OCI-LY7 (cell line): ENCODE data around the gene GTF3C2. TPM values are rescaled to one million over a fixed set of nuclear protein-coding genes. Genes with fewer than 3 reads are reported as not detected.

ENCODE experiments used
- BruUV-seq: library from RNA; stranded (reverse); fragments of 400-500 nt; replicated peaks from 2 replicates; lab custom pipeline; 2021; lab: Mats Ljungman, UMichigan
- CTCF ChIA-PET: fragments of 300-600 bp; sonication (Branson Sonifier 250); formaldehyde crosslinking; loops from one replicate; lab custom pipeline; 2022; ENCODE audit warnings: antibody characterized with exemption; ENCODE audit not compliant: unreplicated experiment; lab: Charles Lee
- POLR2A ChIA-PET: fragments of 300-600 bp; sonication (Branson Sonifier 250); formaldehyde crosslinking; loops from one replicate; lab custom pipeline; 2022; ENCODE audit warnings: antibody characterized with exemption; lab: Charles Lee
- DNase-seq: peaks from one replicate; pipeline ENCODE4 v3.0.0-alpha.2; 2015; ENCODE audit warnings: low spot score
- H2AFZ ChIP-seq: fragments of 200-600 bp; sonication (generic), shearing (Covaris generic); 2 replicates; pipeline ENCODE4 v1.6.1; 2014; ENCODE audit warnings: mild to moderate bottlenecking, antibody characterized with exemption, low read length, moderate library complexity
- H3K27ac ChIP-seq: fragments of 200-600 bp; sonication (generic); 2 replicates; pipeline ENCODE4 v1.5.1; 2014; ENCODE audit warnings: mixed run types, low read depth, mild to moderate bottlenecking, moderate library complexity, low read length, inconsistent platforms; ENCODE audit not compliant: poor library complexity, severe bottlenecking
- H3K36me3 ChIP-seq: fragments of 200-600 bp; sonication (generic); 2 replicates; pipeline ENCODE4 v1.6.1; 2014; ENCODE audit warnings: mild to moderate bottlenecking, antibody characterized with exemption, low read length, moderate library complexity, mixed read lengths; ENCODE audit not compliant: insufficient read depth
- H3K4me1 ChIP-seq: fragments of 200-600 bp; sonication (generic); 2 replicates; pipeline ENCODE4 v1.5.1; 2014; ENCODE audit warnings: mild to moderate bottlenecking, low read length; ENCODE audit not compliant: insufficient read depth, poor library complexity, severe bottlenecking
- H3K4me2 ChIP-seq: fragments of 200-600 bp; sonication (generic); 2 replicates; pipeline ENCODE4 v1.6.1; 2014; ENCODE audit warnings: mild to moderate bottlenecking, low read length
- H3K4me3 ChIP-seq: fragments of 200-600 bp; sonication (generic); 2 replicates; pipeline ENCODE4 v1.5.1; 2014; ENCODE audit warnings: mild to moderate bottlenecking, low read depth, low read length; ENCODE audit not compliant: poor library complexity, severe bottlenecking
- H3K79me2 ChIP-seq: fragments of 200-600 bp; sonication (generic); 2 replicates; pipeline ENCODE4 v1.6.1; 2016; ENCODE audit warnings: low read depth, mild to moderate bottlenecking, low read length, moderate library complexity, mixed read lengths; ENCODE audit not compliant: insufficient read depth
- H3K9me2 ChIP-seq: fragments of 200-600 bp; sonication (generic); 2 replicates; pipeline ENCODE4 v1.6.1; 2016; ENCODE audit warnings: mild to moderate bottlenecking, low read length, mixed read lengths; ENCODE audit not compliant: insufficient read depth
- H3K9me3 ChIP-seq: fragments of 200-600 bp; sonication (generic); 2 replicates; pipeline ENCODE4 v1.6.1; 2014; ENCODE audit warnings: mild to moderate bottlenecking, mixed run types, low read length, mixed read lengths
- H4K20me1 ChIP-seq: fragments of 200-600 bp; sonication (generic); 2 replicates; pipeline ENCODE4 v1.6.1; 2014; ENCODE audit warnings: mild to moderate bottlenecking, antibody characterized with exemption, low read length, moderate library complexity, mixed read lengths; ENCODE audit not compliant: insufficient read depth
- CTCF ChIP-seq: fragments of 200-600 bp; sonication (generic); conservative IDR thresholded peaks from 2 replicates; pipeline ENCODE4 v1.5.1; 2014; ENCODE audit warnings: mild to moderate bottlenecking, antibody characterized with exemption, low read length, moderate library complexity, mixed read lengths
- EZH2phosphoT487 ChIP-seq: fragments of 200-600 bp; sonication (generic); IDR thresholded peaks from 2 replicates; pipeline ENCODE4 v1.6.1; 2018; ENCODE audit warnings: low read depth, borderline replicate concordance, mild to moderate bottlenecking, mixed run types, antibody characterized with exemption, low read length, moderate library complexity, mixed read lengths
- intact Hi-C: fragments of 100-400 bp; cut with micrococcal nuclease; formaldehyde crosslinking; loops from one replicate; pipeline ENCODE4 v1.10.0; 2022; ENCODE audit not compliant: unreplicated experiment
- total RNA-seq, 2 experiments: library from RNA; depleted of rRNA in 1 of 2; stranded (reverse); fragments of >200 nt in 1 of 2; shearing (Covaris generic) in 1 of 2; gene quantifications; 2 replicates each; pipeline ENCODE4 v1.2.3, GENCODE V29; 2014 to 2022

GTF3C2 gene
- total RNA-seq, 2 experiments from 2014 or later: 54.2 to 70.3 TPM

GRCh38 chr2:27350106-27350693, 6.4 kb downstream of the GTF3C2 start:
- no peaks in the 10 kb centered on the region for H3K9me2 ChIP-seq
- no peak for DNase-seq
- intact Hi-C loops: no loop called here
- no peak overlapping the region for H3K4me2 ChIP-seq
- 0 out of 2 replicates have a peak, but pooled peaks cover 4% of the 10 kb centered on the region for H4K20me1 ChIP-seq
- peaks cover 21% of the 10 kb centered on the region for H3K4me1 ChIP-seq
- H2AFZ ChIP-seq: no peak overlapping the region
- H3K4me3 ChIP-seq: no peak overlapping the region
- no peak for TF ChIP-seq CTCF
- TF ChIP-seq EZH2phosphoT487: no peak
- CTCF ChIA-PET: no interaction called here
- POLR2A ChIA-PET: interaction anchor here (0.7 kb wide), 1 partner anchor 36 kb away, joined by 3 read pairs; no protein-coding TSS in a partner anchor
- BruUV-seq: no TSS peak
- H3K27ac ChIP-seq: no peak overlapping the region
- H3K9me3 ChIP-seq: no peaks in the 10 kb centered on the region
- H3K79me2 ChIP-seq: peaks cover 76% of the 10 kb centered on the region
- peaks cover 20% of the 10 kb centered on the region; the same call in 1 of the 2 replicates for H3K36me3 ChIP-seq

- Histone ChIP-seq H3K36me3 (peaks cover 41% of the 10 kb centered on the region), H3K4me1 (peaks cover 14% of the 10 kb centered on the region), H4K20me1 (no peaks in the 10 kb centered on the region), H3K9me3 (no peaks in the 10 kb centered on the region), H3K79me2 (peaks cover 71% of the 10 kb centered on the region), H3K4me3 (no peak overlapping the region), H3K4me2 (no peak overlapping the region), H2AFZ (no peak overlapping the region), H3K27ac (no peak overlapping the region), H3K9me2 (no peaks in the 10 kb centered on the region)
- intact Hi-C loops: no loop called here
- DNase-seq: no peak
- CTCF ChIA-PET: no interaction called here
- no TSS peak for BruUV-seq
- POLR2A ChIA-PET: interaction anchor here (0.6 kb wide), 3 partner anchors 236 to 385 kb away, joined by 3 to 4 read pairs (median 3); no protein-coding TSS in a partner anchor
- no peak for TF ChIP-seq EZH2phosphoT487
- no peak for TF ChIP-seq CTCF
These were observed 8.9 kb downstream of the GTF3C2 start for GRCh38 chr2:27347641-27348040.

GRCh38 chr2:27336173-27336572, 20.4 kb downstream of the GTF3C2 start:
- no peak overlapping the region for H3K27ac ChIP-seq
- no peaks in the 10 kb centered on the region for H3K9me3 ChIP-seq
- DNase-seq: no peak
- H3K36me3 ChIP-seq: peaks cover 91% of the 10 kb centered on the region
- H2AFZ ChIP-seq: no peak overlapping the region
- no peak for TF ChIP-seq EZH2phosphoT487
- TF ChIP-seq CTCF: no peak
- no peaks in the 10 kb centered on the region for H3K79me2 ChIP-seq
- intact Hi-C loops: no loop called here
- no peaks in the 10 kb centered on the region for H3K9me2 ChIP-seq
- BruUV-seq: no TSS peak
- no peaks in the 10 kb centered on the region for H3K4me1 ChIP-seq
- H4K20me1 ChIP-seq: no peaks in the 10 kb centered on the region
- H3K4me3 ChIP-seq: no peak overlapping the region
- POLR2A ChIA-PET: interaction anchor here (0.6 kb wide), 1 partner anchor 100 kb away, joined by 3 read pairs; no protein-coding TSS in a partner anchor
- CTCF ChIA-PET: no interaction called here
- no peak overlapping the region for H3K4me2 ChIP-seq
